ENCODE measurements around the gene HLF.

- no peak for TF ChIP-seq CTCF (IDR thresholded peaks at IDR 0.05 in 4 of 5, conservative IDR thresholded peaks at IDR 0.05 in 1 of 5)
- no peak for TF ChIP-seq POLR2A (IDR thresholded peaks at IDR 0.05)
These were observed 9.8 kb downstream of the HLF start for GRCh38 chr17:55274355-55275255.

Data from gastrocnemius medialis (tissue), 4 donors.